Endothelial cell of umbilical vein (primary cell): ENCODE measurements around the gene HAUS7. TPM values are rescaled to one million over a fixed set of nuclear protein-coding genes. Genes with fewer than 3 reads are reported as not detected.

Experiments
- BruUV-seq: library from RNA; stranded (reverse); fragments of 400-500 nt; replicated peaks from 2 replicates; lab custom pipeline; 2021; lab: Mats Ljungman, UMichigan
- CTCF ChIA-PET: fragments of 300-600, 350-600 bp; sonication (Branson Sonifier 250); formaldehyde crosslinking; loops from one replicate; lab custom pipeline; 2021; ENCODE audit warnings: antibody characterized with exemption, inconsistent platforms; lab: Charles Lee
- POLR2A ChIA-PET: fragments of 300-600, 350-600 bp; sonication (Branson Sonifier 250); formaldehyde crosslinking; loops from one replicate; lab custom pipeline; 2021; ENCODE audit warnings: antibody characterized with exemption, inconsistent platforms; lab: Charles Lee
- DNase-seq: peaks from one replicate; pipeline ENCODE4 v3.0.0-alpha.2; 2011; ENCODE audit warnings: low read depth, low spot score
- FAIRE-seq: peaks from 2 replicates; lab custom pipeline; 2011; peaks lifted over from hg19 to GRCh38; lab: Jason Lieb, UNC
- H2AFZ ChIP-seq: 2 replicates; pipeline ENCODE4 v1.6.0; 2012; ENCODE audit warnings: low read depth, low read length, control low read depth, inconsistent platforms
- H3K27ac ChIP-seq: 2 replicates; pipeline ENCODE4 v1.5.1; 2011; ENCODE audit warnings: low read depth, mild to moderate bottlenecking, control low read depth, low read length, moderate library complexity; ENCODE audit not compliant: insufficient read depth
- H3K27me3 ChIP-seq, 2 experiments: 2 replicates each; pipeline versions ENCODE4 v1.6.0 to v1.6.1; 2011; ENCODE audit warnings: low read length in 2 of 2, mixed read lengths in 1 of 2; ENCODE audit not compliant: control insufficient read depth in 2 of 2, insufficient read depth in 2 of 2
- H3K36me3 ChIP-seq, 2 experiments: 2 replicates in 1 of 2; 3 replicates in 1 of 2; pipeline ENCODE4 v1.5.1; 2011; ENCODE audit warnings: low read length in 2 of 2, mild to moderate bottlenecking in 1 of 2, moderate library complexity in 1 of 2; ENCODE audit not compliant: control insufficient read depth in 2 of 2, insufficient read depth in 2 of 2; ENCODE audit errors: extremely low read depth in 1 of 2
- H3K4me1 ChIP-seq: 3 replicates; pipeline ENCODE4 v1.5.1; 2011; ENCODE audit warnings: mild to moderate bottlenecking, low read length; ENCODE audit not compliant: control insufficient read depth, insufficient read depth; ENCODE audit errors: extremely low read depth
- H3K4me2 ChIP-seq: 2 replicates; pipeline ENCODE4 v1.6.1; 2011; ENCODE audit warnings: low read length, control low read depth, mixed read lengths; ENCODE audit not compliant: insufficient read depth
- H3K4me3 ChIP-seq, 3 experiments: fragments of 200-600 bp in 1 of 3; sonication (generic), shearing (Covaris generic) in 1 of 3; replicated peaks in 1 of 3; 2 replicates each; pipeline ENCODE4 v1.5.1; 2011 to 2016; ENCODE audit warnings: control low read depth in 3 of 3, low read length in 3 of 3, mild to moderate bottlenecking in 2 of 3, inconsistent platforms in 1 of 3, low read depth in 1 of 3, moderate library complexity in 1 of 3; ENCODE audit not compliant: insufficient read depth in 1 of 3
- H3K79me2 ChIP-seq: 2 replicates; pipeline ENCODE4 v1.6.0; 2012; ENCODE audit warnings: low read length, inconsistent platforms; ENCODE audit not compliant: control insufficient read depth, insufficient read depth
- H3K9ac ChIP-seq: replicated peaks from 2 replicates; pipeline ENCODE3; 2011; ENCODE audit warnings: low read length, control low read depth; ENCODE audit not compliant: insufficient read depth; ENCODE audit errors: extremely low read depth
- H3K9me1 ChIP-seq: replicated peaks from 3 replicates; pipeline ENCODE4 v1.6.0; 2011; ENCODE audit warnings: mild to moderate bottlenecking, low read length; ENCODE audit not compliant: control insufficient read depth, insufficient read depth; ENCODE audit errors: extremely low read depth
- H3K9me3 ChIP-seq: replicated peaks from 2 replicates; pipeline ENCODE4 v1.5.1; 2012; ENCODE audit warnings: low read length, inconsistent platforms; ENCODE audit not compliant: control insufficient read depth, insufficient read depth
- H4K20me1 ChIP-seq: replicated peaks from 2 replicates; pipeline ENCODE3; 2011; ENCODE audit warnings: mild to moderate bottlenecking, low read length; ENCODE audit not compliant: control insufficient read depth, insufficient read depth; ENCODE audit errors: extremely low read depth
- EZH2 ChIP-seq: IDR thresholded peaks from 2 replicates; pipeline ENCODE4 v1.6.1; 2012; ENCODE audit warnings: borderline replicate concordance, low read depth, mild to moderate bottlenecking, moderate library complexity, low read length, inconsistent platforms; ENCODE audit not compliant: severe bottlenecking
- FOS ChIP-seq: IDR thresholded peaks from 2 replicates; pipeline ENCODE4 v1.6.1; 2011; ENCODE audit warnings: mild to moderate bottlenecking, low read length, moderate library complexity, borderline replicate concordance; ENCODE audit not compliant: insufficient read depth
- GATA2 ChIP-seq: IDR thresholded peaks from 2 replicates; pipeline ENCODE4 v1.7.0; 2011; ENCODE audit warnings: low read depth, mild to moderate bottlenecking, moderate library complexity, mixed read lengths, low read length; ENCODE audit not compliant: insufficient read length, insufficient read depth
- JUN ChIP-seq: IDR thresholded peaks from 2 replicates; pipeline ENCODE4 v1.6.1; 2011; ENCODE audit warnings: borderline replicate concordance, low read depth; ENCODE audit not compliant: insufficient read length, insufficient read depth
- MAX ChIP-seq: IDR thresholded peaks from 2 replicates; pipeline ENCODE4 v1.6.1; 2011; ENCODE audit not compliant: insufficient read depth, insufficient read length
- MYC ChIP-seq: IDR thresholded peaks from one replicate; pipeline ENCODE4 v1.6.1; 2011; ENCODE audit warnings: mild to moderate bottlenecking, low read depth, low read length
- POLR2A ChIP-seq: IDR thresholded peaks from 2 replicates; pipeline ENCODE4 v1.6.1; 2012; ENCODE audit warnings: low read depth, mild to moderate bottlenecking, control low read depth, low read length
- POLR2AphosphoS5 ChIP-seq: IDR thresholded peaks from 2 replicates; pipeline ENCODE4 v1.6.1; 2012; ENCODE audit warnings: low read depth, mild to moderate bottlenecking, control low read depth, low read length, moderate library complexity; ENCODE audit not compliant: insufficient read depth
- dilution Hi-C: fragments of 300-500 bp; cut with MboI; formaldehyde crosslinking; loops from one replicate; pipeline ENCODE4 v1.15.0; 2019; ENCODE audit warnings: low sequenced_read_pairs; ENCODE audit not compliant: extremely low pct_ligation_motif_present
- intact Hi-C: fragments of 100-400 bp; cut with micrococcal nuclease; formaldehyde crosslinking; loops from one replicate; pipeline ENCODE4 v1.10.0; 2022
- polyA plus RNA-seq, 4 experiments: library from polyadenylated mRNA; depleted of rRNA in 3 of 4; stranded (reverse) in 3 of 4; unstranded in 1 of 4; fragments of >200 nt; gene quantifications; 2 replicates each; pipeline versions ENCODE4 v1.2.1 to v1.2.3, GENCODE V29; 2011 to 2012; ENCODE audit warnings: missing spikeins in 1 of 4
- total RNA-seq: library from RNA; stranded (reverse); gene quantifications from 2 replicates; pipeline ENCODE4 v1.2.3, GENCODE V29; 2021
- TF ChIP-seq, protein P1 (sequence below), 2 donors: IDR thresholded peaks; 1 replicate in 1 of 2; 2 replicates in 1 of 2; pipeline ENCODE4 v1.5.1; 2011; ENCODE audit warnings: low read length in 2 of 2, mild to moderate bottlenecking in 2 of 2, moderate library complexity in 2 of 2, control low read depth in 1 of 2, inconsistent platforms in 1 of 2, low read depth in 1 of 2; ENCODE audit not compliant: insufficient read depth in 1 of 2; ENCODE audit errors: extremely low read depth in 1 of 2

HAUS7 gene
- total and polyA plus RNA-seq, 2 donors (not counting 3 experiments of a cell fraction or from before 2014, with no cell fraction given), result 31.0 to 46.4 TPM

GRCh38 chrX:153490217-153490930 lies 20.0 kb upstream of the HAUS7 start:
- Histone ChIP-seq H3K9me3 (no peaks in the 10 kb centered on the region), H3K79me2 (peaks cover 3% of the 10 kb centered on the region), H3K9me1 (no peaks in the 10 kb centered on the region), H3K4me3 (no peak overlapping the region), H3K36me3 (no peaks in the 10 kb centered on the region), H3K27ac (no peak overlapping the region), H2AFZ (no peak overlapping the region), H3K4me1 (peaks cover 57% of the 10 kb centered on the region), H3K27me3 (no peaks in the 10 kb centered on the region), H3K9ac (no peak overlapping the region), H4K20me1 (no peaks in the 10 kb centered on the region), H3K4me2 (no peak overlapping the region)
- POLR2A ChIA-PET, result interaction anchor here (1.4 to 1.7 kb wide), 2 partner anchors 14 to 18 kb away, joined by 4 to 7 read pairs; no protein-coding TSS in a partner anchor
- no peak for FAIRE-seq
- dilution Hi-C loops, result no loop called here
- no peak for TF ChIP-seq FOS
- no peak for TF ChIP-seq POLR2A
- TF ChIP-seq EZH2, result no peak
- TF ChIP-seq GATA2, result no peak
- no peak for TF ChIP-seq MAX
- no peak for TF ChIP-seq JUN
- TF ChIP-seq, protein P1, sequence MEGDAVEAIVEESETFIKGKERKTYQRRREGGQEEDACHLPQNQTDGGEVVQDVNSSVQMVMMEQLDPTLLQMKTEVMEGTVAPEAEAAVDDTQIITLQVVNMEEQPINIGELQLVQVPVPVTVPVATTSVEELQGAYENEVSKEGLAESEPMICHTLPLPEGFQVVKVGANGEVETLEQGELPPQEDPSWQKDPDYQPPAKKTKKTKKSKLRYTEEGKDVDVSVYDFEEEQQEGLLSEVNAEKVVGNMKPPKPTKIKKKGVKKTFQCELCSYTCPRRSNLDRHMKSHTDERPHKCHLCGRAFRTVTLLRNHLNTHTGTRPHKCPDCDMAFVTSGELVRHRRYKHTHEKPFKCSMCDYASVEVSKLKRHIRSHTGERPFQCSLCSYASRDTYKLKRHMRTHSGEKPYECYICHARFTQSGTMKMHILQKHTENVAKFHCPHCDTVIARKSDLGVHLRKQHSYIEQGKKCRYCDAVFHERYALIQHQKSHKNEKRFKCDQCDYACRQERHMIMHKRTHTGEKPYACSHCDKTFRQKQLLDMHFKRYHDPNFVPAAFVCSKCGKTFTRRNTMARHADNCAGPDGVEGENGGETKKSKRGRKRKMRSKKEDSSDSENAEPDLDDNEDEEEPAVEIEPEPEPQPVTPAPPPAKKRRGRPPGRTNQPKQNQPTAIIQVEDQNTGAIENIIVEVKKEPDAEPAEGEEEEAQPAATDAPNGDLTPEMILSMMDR (IDR thresholded peaks at IDR 0.05; ENCODE audit: extremely low read depth in 1 of 2, insufficient read depth in 1 of 2, low read depth in 1 of 2, low read length in 2 of 2), result no peak
- TF ChIP-seq MYC, result no peak
- TF ChIP-seq POLR2AphosphoS5, result no peak
- no TSS peak for BruUV-seq
- intact Hi-C loops, result no loop called here
- no peak for DNase-seq
- CTCF ChIA-PET, result interaction anchor here (1.0 to 9.4 kb wide), 3 partner anchors 14 to 29 kb away, joined by 3 to 189 read pairs (median 16); partner anchors contain the start of gene HAUS7
